NCI-H446 (cell line): ENCODE measurements around the gene C6orf62.
"Not testable (repeated sequence)": the region's sequence is repeated elsewhere in the genome, so short reads cannot be mapped to it uniquely, and the experiment has no call there.

ENCODE experiments used
- DNase-seq, 2 experiments: peaks; one replicate each; lab custom pipeline; 2025; lab: John Stamatoyannopoulos, UW

Gene C6orf62

GRCh38 chr6:24719125-24719971, at the start of gene C6orf62:
Gene C6orf62, minus strand, starts transcription at chr6:24719154. Its CDS starts 486 bp downstream, at chr6:24718668.
- DNase-seq, result peak in 1 of 2 experiments; percentile 49

GRCh38 chr6:24768361-24768760, 49.4 kb upstream of the C6orf62 start:
- peak in 1 of 2 experiments; percentile 2 for DNase-seq

GRCh38 chr6:24766680-24767462, 47.9 kb upstream of the C6orf62 start:
- peak in 1 of 2 experiments; percentile 41 for DNase-seq

- DNase-seq, result not testable (repeated sequence)
Measured at GRCh38 chr6:24765968-24766367, 47.0 kb upstream of the C6orf62 start.

- DNase-seq, result not testable (repeated sequence)
Measured at GRCh38 chr6:24764833-24765828, 46.2 kb upstream of the C6orf62 start.

GRCh38 chr6:24763578-24763977, 44.6 kb upstream of the C6orf62 start:
- no peak for DNase-seq

GRCh38 chr6:24761851-24762250, 42.9 kb upstream of the C6orf62 start:
- DNase-seq, result no peak

GRCh38 chr6:24761193-24761835, 42.4 kb upstream of the C6orf62 start:
- DNase-seq, result peak in 1 of 2 experiments; percentile 11

- DNase-seq, result no peak
Measured at GRCh38 chr6:24760210-24760609, 41.3 kb upstream of the C6orf62 start.

- no peak for DNase-seq
Measured at GRCh38 chr6:24759718-24760117, 40.8 kb upstream of the C6orf62 start.

- no peak for DNase-seq
Measured at GRCh38 chr6:24757611-24758010, 38.7 kb upstream of the C6orf62 start.

- DNase-seq, result no peak
Measured at GRCh38 chr6:24755279-24755678, 36.3 kb upstream of the C6orf62 start.

- not testable (repeated sequence) for DNase-seq
Measured at GRCh38 chr6:24754378-24754777, 35.4 kb upstream of the C6orf62 start.

GRCh38 chr6:24753545-24753944, 34.6 kb upstream of the C6orf62 start:
- DNase-seq, result no peak

- no peak for DNase-seq
Measured at GRCh38 chr6:24752917-24753492, 34.1 kb upstream of the C6orf62 start.

- DNase-seq, result no peak
Measured at GRCh38 chr6:24752503-24752902, 33.5 kb upstream of the C6orf62 start.

GRCh38 chr6:24750878-24751277, 31.9 kb upstream of the C6orf62 start:
- not testable (repeated sequence) for DNase-seq

- no peak for DNase-seq
Measured at GRCh38 chr6:24749297-24749696, 30.3 kb upstream of the C6orf62 start.

GRCh38 chr6:24744911-24745310, 26.0 kb upstream of the C6orf62 start:
- no peak for DNase-seq

GRCh38 chr6:24743944-24744335, 25.0 kb upstream of the C6orf62 start:
- DNase-seq, result no peak
